ENCODE measurements around the gene HAUS7.

The HAUS7 gene

DNA sequence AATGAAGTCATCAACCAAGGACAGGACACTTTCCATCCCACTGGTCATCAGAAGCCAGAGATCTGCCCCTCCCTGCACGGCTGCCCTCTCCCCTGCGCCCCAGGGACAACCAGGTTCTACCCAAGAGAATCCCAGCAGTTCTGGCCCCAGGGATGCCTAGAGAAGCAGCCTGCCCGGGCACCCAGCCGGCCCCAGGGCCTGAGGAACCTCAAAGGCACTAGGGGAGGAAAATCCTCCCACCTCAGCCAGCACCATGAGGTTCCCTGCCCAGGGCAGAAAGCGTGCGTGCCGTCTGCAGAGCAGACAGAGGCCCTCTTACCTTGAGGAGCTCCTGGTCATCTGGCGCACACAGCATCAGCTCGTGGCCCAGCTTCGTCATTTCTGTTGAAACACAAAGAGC, 8.1 kb downstream of the HAUS7 start:
- TF ChIP-seq, protein P1, sequence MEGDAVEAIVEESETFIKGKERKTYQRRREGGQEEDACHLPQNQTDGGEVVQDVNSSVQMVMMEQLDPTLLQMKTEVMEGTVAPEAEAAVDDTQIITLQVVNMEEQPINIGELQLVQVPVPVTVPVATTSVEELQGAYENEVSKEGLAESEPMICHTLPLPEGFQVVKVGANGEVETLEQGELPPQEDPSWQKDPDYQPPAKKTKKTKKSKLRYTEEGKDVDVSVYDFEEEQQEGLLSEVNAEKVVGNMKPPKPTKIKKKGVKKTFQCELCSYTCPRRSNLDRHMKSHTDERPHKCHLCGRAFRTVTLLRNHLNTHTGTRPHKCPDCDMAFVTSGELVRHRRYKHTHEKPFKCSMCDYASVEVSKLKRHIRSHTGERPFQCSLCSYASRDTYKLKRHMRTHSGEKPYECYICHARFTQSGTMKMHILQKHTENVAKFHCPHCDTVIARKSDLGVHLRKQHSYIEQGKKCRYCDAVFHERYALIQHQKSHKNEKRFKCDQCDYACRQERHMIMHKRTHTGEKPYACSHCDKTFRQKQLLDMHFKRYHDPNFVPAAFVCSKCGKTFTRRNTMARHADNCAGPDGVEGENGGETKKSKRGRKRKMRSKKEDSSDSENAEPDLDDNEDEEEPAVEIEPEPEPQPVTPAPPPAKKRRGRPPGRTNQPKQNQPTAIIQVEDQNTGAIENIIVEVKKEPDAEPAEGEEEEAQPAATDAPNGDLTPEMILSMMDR (IDR thresholded peaks at IDR 0.05; ENCODE audit: borderline replicate concordance, control extremely low read depth, extremely low read depth, insufficient read depth, missing control alignments) = no peak
- DNase-seq (ENCODE audit: low spot score) = no peak
- in situ Hi-C loops (cut with MboI; ENCODE audit: low sequenced_read_pairs, unreplicated experiment) = no loop called here

DNA sequence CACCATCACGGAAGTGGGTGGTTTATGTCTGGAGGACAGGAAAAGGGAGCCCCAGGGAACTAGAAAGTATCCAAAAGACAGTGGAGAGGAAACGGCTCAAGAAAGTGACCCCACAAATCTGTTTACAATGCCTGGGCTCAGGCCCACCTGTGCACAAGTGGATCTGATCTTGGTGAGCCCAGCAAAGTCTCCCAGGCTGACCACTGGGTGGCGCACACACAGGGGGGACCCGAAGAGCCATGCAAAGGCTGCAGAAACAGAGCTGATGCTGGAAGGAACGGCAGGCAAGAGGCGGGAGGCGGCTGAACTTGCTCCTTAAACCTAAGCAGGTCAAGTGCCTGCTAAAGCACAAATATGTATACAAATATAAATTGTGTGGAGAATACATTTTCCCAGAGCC, 9.6 kb downstream of the HAUS7 start:
- peak; percentile 66 for DNase-seq (ENCODE audit: low spot score)
- TF ChIP-seq, protein P1 (IDR thresholded peaks at IDR 0.05; ENCODE audit: borderline replicate concordance, control extremely low read depth, extremely low read depth, insufficient read depth, missing control alignments) = peak; percentile 71
- in situ Hi-C loops (cut with MboI; ENCODE audit: low sequenced_read_pairs, unreplicated experiment) = no loop called here

DNA sequence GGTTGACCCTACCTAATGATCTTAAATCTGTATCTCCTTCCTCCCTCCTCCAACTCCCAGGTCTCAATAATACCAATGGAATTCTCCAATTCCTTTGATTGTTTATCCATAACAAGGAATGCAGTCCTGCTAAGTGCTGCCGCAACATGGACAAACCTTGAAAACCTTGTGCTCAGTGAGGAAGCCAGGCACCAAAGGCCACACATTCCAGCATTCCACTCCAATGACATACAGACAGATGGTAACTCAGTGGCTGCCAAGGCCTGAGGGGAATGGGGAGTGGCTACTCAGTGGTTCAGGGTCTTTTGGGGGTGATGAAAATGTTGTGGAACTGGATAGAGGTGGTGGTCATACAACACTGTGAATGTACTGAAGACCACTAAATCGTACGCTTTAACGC, 10.4 kb downstream of the HAUS7 start:
- TF ChIP-seq, protein P1 (IDR thresholded peaks at IDR 0.05; ENCODE audit: borderline replicate concordance, control extremely low read depth, extremely low read depth, insufficient read depth, missing control alignments) = no peak
- no peak for DNase-seq (ENCODE audit: low spot score)
- in situ Hi-C loops (cut with MboI; ENCODE audit: low sequenced_read_pairs, unreplicated experiment) = no loop called here

DNA sequence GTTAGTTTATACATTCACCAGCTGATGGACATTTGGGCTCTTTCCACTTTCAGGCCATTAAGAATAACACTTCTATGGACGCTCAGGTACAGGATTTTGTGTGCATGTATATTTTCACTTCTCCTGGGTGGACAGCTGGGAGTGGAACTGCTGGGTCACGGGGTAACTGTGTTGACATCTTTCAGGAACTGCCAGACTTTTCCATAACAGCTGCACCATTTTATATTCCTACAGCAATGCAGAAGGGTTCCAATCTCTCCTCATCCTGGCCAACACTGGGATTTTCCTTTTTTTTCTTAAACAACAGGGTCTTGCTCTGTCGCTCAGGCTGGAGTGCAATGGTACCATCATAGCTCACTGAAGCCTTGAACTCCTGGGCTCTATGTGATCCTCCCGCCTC, 11.9 kb downstream of the HAUS7 start:
- in situ Hi-C loops (cut with MboI; ENCODE audit: low sequenced_read_pairs, unreplicated experiment) = no loop called here
- TF ChIP-seq, protein P1 (IDR thresholded peaks at IDR 0.05; ENCODE audit: borderline replicate concordance, control extremely low read depth, extremely low read depth, insufficient read depth, missing control alignments) = no peak
- DNase-seq (ENCODE audit: low spot score) = no peak

DNA sequence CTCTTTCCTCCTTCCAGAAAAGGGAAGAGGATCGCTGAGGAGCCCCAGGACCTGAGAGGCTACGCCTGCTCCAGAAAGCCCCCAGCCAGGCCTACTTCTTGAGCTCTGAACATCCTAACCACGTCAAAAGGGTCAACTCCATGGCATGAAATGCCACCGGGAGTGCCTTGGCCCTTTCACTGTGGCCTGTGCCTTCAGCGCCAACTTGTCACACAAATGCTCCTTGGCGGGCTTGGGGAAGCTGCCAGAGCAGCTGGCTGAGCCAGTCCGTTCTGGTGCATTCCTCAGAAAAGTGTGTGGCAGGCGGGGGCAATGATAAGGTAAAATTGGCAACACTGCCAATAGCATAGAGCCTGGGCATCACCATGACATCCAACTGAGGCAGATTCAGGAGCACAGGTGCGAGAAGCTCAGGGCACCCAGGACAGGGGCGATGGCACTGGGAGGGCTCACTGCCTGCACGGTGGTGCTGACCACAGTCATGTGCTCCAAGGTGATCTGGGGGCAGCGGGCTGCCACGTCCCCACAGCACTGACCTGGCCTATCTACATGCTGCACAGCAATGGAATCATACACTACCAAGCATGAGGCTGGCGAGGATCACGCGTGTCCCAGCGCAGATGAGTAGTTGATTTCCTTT, 12.4 kb downstream of the HAUS7 start:
- in situ Hi-C loops (cut with MboI; ENCODE audit: low sequenced_read_pairs, unreplicated experiment) = no loop called here
- TF ChIP-seq, protein P1 (IDR thresholded peaks at IDR 0.05; ENCODE audit: borderline replicate concordance, control extremely low read depth, extremely low read depth, insufficient read depth, missing control alignments) = no peak
- DNase-seq (ENCODE audit: low spot score) = no peak

DNA sequence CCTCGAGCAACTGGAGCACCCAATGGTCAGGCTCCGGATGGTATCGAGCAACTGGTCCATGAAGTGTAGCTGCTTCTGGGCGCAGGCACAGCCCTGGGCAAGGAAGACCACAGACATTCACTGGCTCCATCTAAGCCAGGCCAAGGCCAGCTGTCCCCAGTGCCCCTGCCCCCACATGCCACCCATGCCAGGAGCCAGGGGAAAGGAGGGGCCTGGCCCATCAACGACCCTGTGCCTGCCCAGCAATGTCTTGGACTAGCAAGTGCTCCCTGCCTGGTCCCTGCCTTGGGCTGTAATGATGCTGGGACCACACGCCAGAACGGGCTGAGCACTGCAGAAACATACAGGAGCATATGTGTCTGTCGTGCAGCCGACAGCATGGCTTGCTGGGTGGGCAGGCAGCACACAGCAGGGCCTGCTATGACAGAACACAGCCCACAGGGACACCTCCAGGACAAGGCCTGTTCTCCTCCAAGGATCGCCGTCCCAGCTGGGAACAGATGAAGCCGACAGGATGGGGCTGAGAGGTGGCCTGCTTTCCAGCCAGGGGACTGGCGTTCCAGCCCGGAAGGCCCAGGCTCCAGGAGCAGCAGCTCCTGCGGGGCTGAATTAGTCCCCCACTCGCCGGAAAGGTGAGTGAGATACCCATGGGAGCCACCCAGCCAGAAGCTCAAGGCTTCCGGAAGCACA, 13.1 kb downstream of the HAUS7 start:
- TF ChIP-seq, protein P1 (IDR thresholded peaks at IDR 0.05; ENCODE audit: borderline replicate concordance, control extremely low read depth, extremely low read depth, insufficient read depth, missing control alignments) = no peak
- DNase-seq (ENCODE audit: low spot score) = no peak
- in situ Hi-C loops (cut with MboI; ENCODE audit: low sequenced_read_pairs, unreplicated experiment) = no loop called here

All from GM13976 (cell line).